HL-60 (cell line): Measurements from ENCODE around the gene CLINT1.

Experiments used
- GABPA ChIP-seq: IDR thresholded peaks from 2 replicates; pipeline ENCODE4 v1.6.1; 2012; ENCODE audit warnings: low read depth
- POLR2AphosphoS5 ChIP-seq: IDR thresholded peaks from 2 replicates; pipeline ENCODE4 v1.6.1; 2012; ENCODE audit warnings: low read depth
- SPI1 ChIP-seq: IDR thresholded peaks from 2 replicates; pipeline ENCODE4 v1.6.1; 2012; ENCODE audit warnings: low read depth, mild to moderate bottlenecking, borderline replicate concordance
- TF ChIP-seq, protein P1 (sequence below): IDR thresholded peaks from one replicate; pipeline ENCODE4 v1.5.1; 2011; ENCODE audit warnings: low read length, control low read depth, inconsistent platforms; ENCODE audit not compliant: insufficient read depth

DNA sequence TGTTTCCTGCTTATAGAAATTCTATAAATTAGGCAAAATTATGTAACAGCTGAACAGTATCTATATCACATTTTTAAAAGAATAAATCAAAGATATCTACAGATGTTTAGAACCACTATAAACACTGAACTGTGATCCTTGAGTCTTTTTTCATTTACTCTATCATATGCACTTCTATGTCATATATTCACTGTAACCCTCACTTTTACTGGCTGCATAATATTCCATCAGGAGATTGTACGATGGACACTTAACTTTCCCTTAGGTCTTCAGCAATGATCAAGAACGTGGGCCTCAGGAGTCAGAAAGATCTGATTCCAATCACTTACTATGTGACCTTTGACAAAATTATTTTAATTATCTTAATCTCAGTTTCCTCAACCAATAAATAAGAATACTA, 41.0 kb downstream of the CLINT1 start:
- TF ChIP-seq, protein P1, sequence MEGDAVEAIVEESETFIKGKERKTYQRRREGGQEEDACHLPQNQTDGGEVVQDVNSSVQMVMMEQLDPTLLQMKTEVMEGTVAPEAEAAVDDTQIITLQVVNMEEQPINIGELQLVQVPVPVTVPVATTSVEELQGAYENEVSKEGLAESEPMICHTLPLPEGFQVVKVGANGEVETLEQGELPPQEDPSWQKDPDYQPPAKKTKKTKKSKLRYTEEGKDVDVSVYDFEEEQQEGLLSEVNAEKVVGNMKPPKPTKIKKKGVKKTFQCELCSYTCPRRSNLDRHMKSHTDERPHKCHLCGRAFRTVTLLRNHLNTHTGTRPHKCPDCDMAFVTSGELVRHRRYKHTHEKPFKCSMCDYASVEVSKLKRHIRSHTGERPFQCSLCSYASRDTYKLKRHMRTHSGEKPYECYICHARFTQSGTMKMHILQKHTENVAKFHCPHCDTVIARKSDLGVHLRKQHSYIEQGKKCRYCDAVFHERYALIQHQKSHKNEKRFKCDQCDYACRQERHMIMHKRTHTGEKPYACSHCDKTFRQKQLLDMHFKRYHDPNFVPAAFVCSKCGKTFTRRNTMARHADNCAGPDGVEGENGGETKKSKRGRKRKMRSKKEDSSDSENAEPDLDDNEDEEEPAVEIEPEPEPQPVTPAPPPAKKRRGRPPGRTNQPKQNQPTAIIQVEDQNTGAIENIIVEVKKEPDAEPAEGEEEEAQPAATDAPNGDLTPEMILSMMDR, result no peak
- TF ChIP-seq POLR2AphosphoS5 (no peak), SPI1 (no peak), GABPA (no peak)
